Bronchial epithelial cell (primary cell): Measurements from ENCODE around the gene RPF1. TPM values are rescaled to one million over a fixed set of nuclear protein-coding genes. Genes with fewer than 3 reads are reported as not detected.

Experiments
- DNase-seq: peaks from one replicate; pipeline ENCODE4 v3.0.0-alpha.2; 2010; ENCODE audit warnings: low read depth
- FAIRE-seq: peaks from 2 replicates; lab custom pipeline; 2011; peaks lifted over from hg19 to GRCh38; lab: Jason Lieb, UNC
- H3K27me3 ChIP-seq: 2 replicates; pipeline ENCODE4 v1.5.1; 2011; ENCODE audit warnings: low read length; ENCODE audit not compliant: control insufficient read depth, insufficient read depth
- H3K36me3 ChIP-seq: 2 replicates; pipeline ENCODE4 v1.5.1; 2011; ENCODE audit warnings: low read length; ENCODE audit not compliant: control insufficient read depth, insufficient read depth
- H3K4me3 ChIP-seq: 2 replicates; pipeline ENCODE4 v1.5.1; 2011; ENCODE audit warnings: mild to moderate bottlenecking, low read depth, low read length, control low read depth
- CTCF ChIP-seq: IDR thresholded peaks from 2 replicates; pipeline ENCODE4 v1.5.1; 2011; ENCODE audit warnings: mild to moderate bottlenecking, moderate library complexity, low read length, control low read depth, inconsistent platforms; ENCODE audit not compliant: insufficient read depth, severe bottlenecking
- total RNA-seq: library from RNA; depleted of rRNA; stranded (reverse); fragments of >200 nt; gene quantifications from 2 replicates; pipeline ENCODE4 v1.2.1, GENCODE V29; 2014

Gene RPF1
- total RNA-seq: 31.6 and 41.5 TPM in 2 replicates

GRCh38 chr1:84478876-84479868 is at the start of gene RPF1:
RPF1 (plus strand) TSS chr1:84479266; CDS start chr1:84479282, 16 bp downstream.
- FAIRE-seq (no peak), DNase-seq (peak; percentile 69)
- Histone ChIP-seq H3K4me3 (peak within 1 kb of the TSS; percentile 65), H3K27me3 (no peaks in the 10 kb centered on the region), H3K36me3 (peaks cover 3% of the 10 kb centered on the region)
- no peak for TF ChIP-seq CTCF

GRCh38 chr1:84430546-84430945 is 48.5 kb upstream of the RPF1 start:
- Histone ChIP-seq H3K27me3 (no peaks in the 10 kb centered on the region), H3K36me3 (no peaks in the 10 kb centered on the region), H3K4me3 (no peak overlapping the region)
- no peak for TF ChIP-seq CTCF
- DNase-seq: no peak
- no peak for FAIRE-seq

DNA sequence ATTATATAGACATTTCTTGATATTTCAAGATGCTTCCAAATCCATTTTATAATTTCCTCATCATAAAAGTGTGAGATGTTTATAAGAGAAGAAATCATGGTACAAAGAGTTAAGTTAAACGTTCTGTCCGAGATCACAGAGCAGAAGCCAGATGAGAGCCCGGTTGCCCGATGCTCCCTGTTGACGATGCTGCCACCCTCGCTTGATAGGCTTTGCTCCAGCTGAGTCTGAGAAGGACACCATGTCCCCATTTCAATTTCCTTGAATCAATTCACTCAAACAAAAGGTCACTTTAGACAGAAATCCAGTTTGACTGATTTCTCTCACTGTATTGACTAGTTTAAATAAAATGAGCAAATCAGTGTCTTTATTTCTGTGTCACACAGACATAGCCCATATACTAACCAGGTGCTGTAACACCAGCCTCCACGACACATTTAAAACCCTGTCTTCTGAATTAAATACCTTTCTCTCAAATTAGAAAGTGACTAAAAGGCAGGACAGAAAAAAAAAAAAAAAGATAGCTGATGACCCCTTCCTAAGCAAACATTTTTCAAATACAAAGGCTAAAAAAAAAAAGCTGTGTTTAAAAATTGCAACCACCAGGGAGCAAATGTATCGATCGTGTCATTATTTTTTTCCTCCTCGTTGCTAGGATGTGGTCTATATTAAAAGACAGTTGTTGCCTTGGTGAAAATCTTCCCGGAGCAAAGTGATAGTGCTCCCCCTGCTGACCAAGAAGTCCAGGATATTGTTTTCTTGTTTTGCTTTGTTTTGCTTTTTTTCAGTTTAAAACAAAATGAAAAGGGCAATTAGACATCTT is 45.6 kb upstream of the RPF1 start:
- no peak overlapping the region for H3K4me3 ChIP-seq
- FAIRE-seq (no peak), DNase-seq (peak; percentile 68)
- H3K36me3 ChIP-seq: no peaks in the 10 kb centered on the region
- H3K27me3 ChIP-seq: no peaks in the 10 kb centered on the region
- TF ChIP-seq CTCF: peak; percentile 65

GRCh38 chr1:84434081-84434769 is 44.8 kb upstream of the RPF1 start:
- DNase-seq (peak; percentile 43), FAIRE-seq (no peak)
- Histone ChIP-seq H3K36me3 (no peaks in the 10 kb centered on the region), H3K4me3 (no peak overlapping the region), H3K27me3 (no peaks in the 10 kb centered on the region)
- no peak for TF ChIP-seq CTCF

GRCh38 chr1:84434801-84435549 is 44.1 kb upstream of the RPF1 start:
- DNase-seq (no peak), FAIRE-seq (no peak)
- TF ChIP-seq CTCF: no peak
- no peak overlapping the region for H3K4me3 ChIP-seq
- no peaks in the 10 kb centered on the region for H3K27me3 ChIP-seq
- H3K36me3 ChIP-seq: no peaks in the 10 kb centered on the region
